Measurements from ENCODE around the gene ZC3H8. TPM values are rescaled to one million over a fixed set of nuclear protein-coding genes. Genes with fewer than 3 reads are reported as not detected.
A peak's percentile ranks its signal among the peaks of the same experiment; 100 is the strongest.

The ZC3H8 gene
- total RNA-seq, 1 experiment from 2014 or later: 13.1 TPM

- Histone ChIP-seq H3K4me1 (ENCODE audit: insufficient read depth, low read length) (peaks cover 8% of the 10 kb centered on the region), H3K27me3 (ENCODE audit: low read length) (no peaks in the 10 kb centered on the region), H3F3A (ENCODE audit: low read length, unreplicated experiment) (no peaks in the 10 kb centered on the region), H3K4me2 (ENCODE audit: low read length) (peak within 1 kb of the TSS; percentile 100), H2AFZ (ENCODE audit: low read length) (peak within 1 kb of the TSS; percentile 95), H3K27ac (ENCODE audit: low read length) (peak within 1 kb of the TSS; percentile 97), H3K9me3 (ENCODE audit: low read length) (no peaks in the 10 kb centered on the region), H3K79me2 (ENCODE audit: low read length) (peaks cover 8% of the 10 kb centered on the region), H4K20me1 (ENCODE audit: low read length) (no peaks in the 10 kb centered on the region), H3K9me2 (replicated peaks; ENCODE audit: low read length) (no peaks in the 10 kb centered on the region), H3K9ac (ENCODE audit: low read length) (peak within 1 kb of the TSS; percentile 100), H3K36me3 (ENCODE audit: low read depth, low read length) (no peaks in the 10 kb centered on the region), H3K4me3 (ENCODE audit: low read length) (peak within 1 kb of the TSS; percentile 99)
- intact Hi-C loops (cut with micrococcal nuclease): no loop called here
- ATAC-seq: peak; percentile 92
- TF ChIP-seq, protein P1, sequence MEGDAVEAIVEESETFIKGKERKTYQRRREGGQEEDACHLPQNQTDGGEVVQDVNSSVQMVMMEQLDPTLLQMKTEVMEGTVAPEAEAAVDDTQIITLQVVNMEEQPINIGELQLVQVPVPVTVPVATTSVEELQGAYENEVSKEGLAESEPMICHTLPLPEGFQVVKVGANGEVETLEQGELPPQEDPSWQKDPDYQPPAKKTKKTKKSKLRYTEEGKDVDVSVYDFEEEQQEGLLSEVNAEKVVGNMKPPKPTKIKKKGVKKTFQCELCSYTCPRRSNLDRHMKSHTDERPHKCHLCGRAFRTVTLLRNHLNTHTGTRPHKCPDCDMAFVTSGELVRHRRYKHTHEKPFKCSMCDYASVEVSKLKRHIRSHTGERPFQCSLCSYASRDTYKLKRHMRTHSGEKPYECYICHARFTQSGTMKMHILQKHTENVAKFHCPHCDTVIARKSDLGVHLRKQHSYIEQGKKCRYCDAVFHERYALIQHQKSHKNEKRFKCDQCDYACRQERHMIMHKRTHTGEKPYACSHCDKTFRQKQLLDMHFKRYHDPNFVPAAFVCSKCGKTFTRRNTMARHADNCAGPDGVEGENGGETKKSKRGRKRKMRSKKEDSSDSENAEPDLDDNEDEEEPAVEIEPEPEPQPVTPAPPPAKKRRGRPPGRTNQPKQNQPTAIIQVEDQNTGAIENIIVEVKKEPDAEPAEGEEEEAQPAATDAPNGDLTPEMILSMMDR (conservative IDR thresholded peaks at IDR 0.05; ENCODE audit: low read depth, low read length): no peak
- TF ChIP-seq EZH2phosphoT487 (IDR thresholded peaks at IDR 0.05; ENCODE audit: borderline replicate concordance, low read length) (no peak), EZH2 (IDR thresholded peaks at IDR 0.05; ENCODE audit: low read length, unreplicated experiment) (no peak)
- BruUV-seq (replicated peaks): no TSS peak
- POLR2A ChIA-PET (ENCODE audit: unreplicated experiment): no interaction called here
- peak; percentile 98 for DNase-seq
- CTCF ChIA-PET: no interaction called here
These were observed 20.6 kb upstream of the ZC3H8 start, which contains the start of gene ZC3H6 for GRCh38 chr2:112275311-112275886. Gene ZC3H6, plus strand, starts transcription at chr2:112275597. Its CDS starts 398 bp downstream, at chr2:112275995.

GRCh38 chr2:112273349-112273748, 18.5 kb upstream of the ZC3H8 start:
- Histone ChIP-seq H3K4me2 (ENCODE audit: low read length) (no peak overlapping the region), H3K27me3 (ENCODE audit: low read length) (no peaks in the 10 kb centered on the region), H3K36me3 (ENCODE audit: low read depth, low read length) (no peaks in the 10 kb centered on the region), H3K79me2 (ENCODE audit: low read length) (peaks cover 8% of the 10 kb centered on the region), H2AFZ (ENCODE audit: low read length) (no peak overlapping the region), H4K20me1 (ENCODE audit: low read length) (no peaks in the 10 kb centered on the region), H3K4me1 (ENCODE audit: insufficient read depth, low read length) (peaks cover 8% of the 10 kb centered on the region), H3K9ac (ENCODE audit: low read length) (no peak overlapping the region), H3K27ac (ENCODE audit: low read length) (no peak overlapping the region), H3K4me3 (ENCODE audit: low read length) (no peak overlapping the region), H3K9me3 (ENCODE audit: low read length) (no peaks in the 10 kb centered on the region), H3F3A (ENCODE audit: low read length, unreplicated experiment) (no peaks in the 10 kb centered on the region), H3K9me2 (replicated peaks; ENCODE audit: low read length) (no peaks in the 10 kb centered on the region)
- DNase-seq (no peak), ATAC-seq (no peak)
- ChIA-PET CTCF (no interaction called here), POLR2A (ENCODE audit: unreplicated experiment) (no interaction called here)
- BruUV-seq (replicated peaks): no TSS peak
- TF ChIP-seq, protein P1 (conservative IDR thresholded peaks at IDR 0.05; ENCODE audit: low read depth, low read length): no peak
- TF ChIP-seq EZH2phosphoT487 (IDR thresholded peaks at IDR 0.05; ENCODE audit: borderline replicate concordance, low read length): no peak
- no peak for TF ChIP-seq EZH2 (IDR thresholded peaks at IDR 0.05; ENCODE audit: low read length, unreplicated experiment)
- intact Hi-C loops (cut with micrococcal nuclease): no loop called here

DNA sequence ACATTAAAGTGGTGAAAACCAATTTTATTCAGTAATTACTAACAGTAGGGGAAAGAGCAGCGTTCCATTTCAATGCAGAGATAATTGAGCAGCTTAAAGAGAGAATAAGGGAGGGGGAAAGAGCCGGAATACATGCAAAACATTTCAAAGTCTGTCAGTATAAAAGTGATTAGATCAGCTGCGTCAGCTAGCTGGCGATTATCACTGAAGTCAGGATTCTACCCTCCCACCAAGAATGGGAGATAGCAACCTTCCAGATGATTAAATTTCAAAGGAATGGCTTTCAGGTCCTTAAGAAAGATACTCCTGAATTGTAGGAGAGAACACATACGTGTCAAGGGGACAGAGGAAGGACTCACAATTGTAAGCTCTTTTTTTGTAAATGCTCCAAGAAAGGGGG, 17.8 kb upstream of the ZC3H8 start:
- no peak for TF ChIP-seq EZH2 (IDR thresholded peaks at IDR 0.05; ENCODE audit: low read length, unreplicated experiment)
- TF ChIP-seq, protein P1 (conservative IDR thresholded peaks at IDR 0.05; ENCODE audit: low read depth, low read length): no peak
- no peak for TF ChIP-seq EZH2phosphoT487 (IDR thresholded peaks at IDR 0.05; ENCODE audit: borderline replicate concordance, low read length)
- no peaks in the 10 kb centered on the region for H3K27me3 ChIP-seq (ENCODE audit: low read length)
- no peaks in the 10 kb centered on the region for H4K20me1 ChIP-seq (ENCODE audit: low read length)
- H3K79me2 ChIP-seq (ENCODE audit: low read length): peaks cover 8% of the 10 kb centered on the region
- H3K27ac ChIP-seq (ENCODE audit: low read length): no peak overlapping the region
- CTCF ChIA-PET: no interaction called here
- no TSS peak for BruUV-seq (replicated peaks)
- H3K4me2 ChIP-seq (ENCODE audit: low read length): no peak overlapping the region
- ATAC-seq (no peak), DNase-seq (no peak)
- no peaks in the 10 kb centered on the region for H3K36me3 ChIP-seq (ENCODE audit: low read depth, low read length)
- H3F3A ChIP-seq (ENCODE audit: low read length, unreplicated experiment): no peaks in the 10 kb centered on the region
- H3K9me3 ChIP-seq (ENCODE audit: low read length): no peaks in the 10 kb centered on the region
- intact Hi-C loops (cut with micrococcal nuclease): no loop called here
- H3K9me2 ChIP-seq (replicated peaks; ENCODE audit: low read length): no peaks in the 10 kb centered on the region
- H3K9ac ChIP-seq (ENCODE audit: low read length): no peak overlapping the region
- no peak overlapping the region for H3K4me3 ChIP-seq (ENCODE audit: low read length)
- H2AFZ ChIP-seq (ENCODE audit: low read length): no peak overlapping the region
- H3K4me1 ChIP-seq (ENCODE audit: insufficient read depth, low read length): peaks cover 8% of the 10 kb centered on the region
- POLR2A ChIA-PET (ENCODE audit: unreplicated experiment): no interaction called here
